ENCODE results near the gene TLE7. TPM values are rescaled to one million over a fixed set of nuclear protein-coding genes. Genes with fewer than 3 reads are reported as not detected.

Gene TLE7
- total RNA-seq = not detected in 2 replicates

- intact Hi-C loops (cut with micrococcal nuclease) = no loop called here
These were observed at the start of gene TLE7 for GRCh38 chr16:71442051-71442440. Gene TLE7 (minus strand): TSS chr16:71442054. CDS start chr16:71433324, 8,730 bp downstream.

- intact Hi-C loops (cut with micrococcal nuclease) = no loop called here
These were observed 49.2 kb upstream of the TLE7 start for GRCh38 chr16:71491054-71491453.

DNA sequence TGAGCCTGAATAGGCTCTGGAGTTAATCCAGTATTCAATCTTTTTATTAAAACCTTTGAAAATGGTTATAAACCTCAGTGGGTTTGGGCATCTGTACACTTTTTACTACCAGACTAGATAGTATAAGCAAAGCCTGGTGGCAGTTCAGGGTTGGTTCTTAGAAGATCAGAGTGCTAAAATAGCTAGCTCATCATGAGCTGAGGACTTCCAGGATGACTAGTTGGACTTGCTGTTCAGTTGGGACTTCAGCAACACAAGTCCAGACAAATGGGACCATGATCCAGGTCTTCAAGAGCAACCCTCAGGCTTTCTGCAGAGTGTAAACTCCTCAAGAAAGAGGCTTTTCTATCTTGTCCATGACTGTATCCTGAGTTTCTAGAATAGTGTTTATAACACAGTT lies 48.5 kb upstream of the TLE7 start:
- intact Hi-C loops (cut with micrococcal nuclease) = no loop called here

DNA sequence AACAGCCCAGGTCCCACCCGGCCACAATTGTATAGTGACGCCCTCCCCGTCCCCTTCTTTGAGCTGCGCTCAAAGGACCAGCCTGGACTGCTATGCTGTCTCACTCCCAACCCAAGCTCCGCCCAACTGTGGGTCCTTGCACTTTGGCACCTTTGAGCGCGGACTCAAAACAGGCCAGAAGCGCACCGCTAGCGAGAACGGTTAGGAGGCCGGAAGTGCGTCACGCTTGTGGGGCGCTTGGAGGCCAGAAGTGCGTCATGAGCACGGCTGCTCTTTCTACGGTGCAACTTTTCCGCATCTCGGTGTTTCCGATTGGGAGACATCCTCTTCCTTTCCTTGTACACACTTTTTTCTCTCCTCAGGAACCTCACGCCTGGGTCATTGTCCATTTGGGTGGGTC lies 47.3 kb upstream of the TLE7 start, which contains the start of gene ZNF19:
Gene ZNF19, minus strand, starts transcription at position 203 of the 400 bp plus-strand sequence. CDS start 7,210 bp downstream, outside the sequence.
- intact Hi-C loops (cut with micrococcal nuclease) = loop anchor here (10.0 kb wide), 1 partner anchor 684 kb away; the partner anchor contains the start of gene VAC14

- intact Hi-C loops (cut with micrococcal nuclease) = loop anchor here (1.0 to 10.0 kb wide), 10 partner anchors 17 to 1303 kb away; partner anchors contain the start of genes CMTR2, DHODH, IST1 and VAC14
These were observed 42.4 kb upstream of the TLE7 start for GRCh38 chr16:71484006-71484893.

- intact Hi-C loops (cut with micrococcal nuclease) = loop anchor here (5.0 to 10.0 kb wide), 3 partner anchors 400 to 678 kb away; partner anchors contain the start of genes IST1, VAC14 and ZNF821
These were observed 40.7 kb upstream of the TLE7 start for GRCh38 chr16:71482569-71482968.

- intact Hi-C loops (cut with micrococcal nuclease) = loop anchor here (5.0 to 10.0 kb wide), 3 partner anchors 401 to 676 kb away; partner anchors contain the start of genes IST1, VAC14 and ZNF821
These were observed 39.1 kb upstream of the TLE7 start for GRCh38 chr16:71480956-71481355.

DNA sequence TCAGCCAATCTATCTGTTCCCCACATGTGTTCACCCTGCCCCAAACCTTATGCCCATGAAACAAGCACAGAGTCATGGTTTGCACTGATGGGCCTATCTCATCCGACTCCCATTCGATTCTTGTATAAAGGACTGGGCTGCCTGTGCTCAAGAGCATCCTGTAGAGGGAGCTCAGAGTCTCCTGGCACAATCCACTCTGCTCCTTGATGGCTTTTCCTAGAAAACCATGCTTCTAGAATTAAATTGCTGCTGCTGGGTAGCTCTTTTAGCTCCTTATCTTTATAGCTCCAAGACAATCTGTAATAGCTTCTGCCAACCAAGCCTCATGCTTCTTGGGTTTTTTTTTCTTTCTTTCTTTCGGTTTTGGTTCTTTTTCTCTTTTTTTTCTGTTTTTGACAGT lies 37.6 kb upstream of the TLE7 start:
- intact Hi-C loops (cut with micrococcal nuclease) = no loop called here

DNA sequence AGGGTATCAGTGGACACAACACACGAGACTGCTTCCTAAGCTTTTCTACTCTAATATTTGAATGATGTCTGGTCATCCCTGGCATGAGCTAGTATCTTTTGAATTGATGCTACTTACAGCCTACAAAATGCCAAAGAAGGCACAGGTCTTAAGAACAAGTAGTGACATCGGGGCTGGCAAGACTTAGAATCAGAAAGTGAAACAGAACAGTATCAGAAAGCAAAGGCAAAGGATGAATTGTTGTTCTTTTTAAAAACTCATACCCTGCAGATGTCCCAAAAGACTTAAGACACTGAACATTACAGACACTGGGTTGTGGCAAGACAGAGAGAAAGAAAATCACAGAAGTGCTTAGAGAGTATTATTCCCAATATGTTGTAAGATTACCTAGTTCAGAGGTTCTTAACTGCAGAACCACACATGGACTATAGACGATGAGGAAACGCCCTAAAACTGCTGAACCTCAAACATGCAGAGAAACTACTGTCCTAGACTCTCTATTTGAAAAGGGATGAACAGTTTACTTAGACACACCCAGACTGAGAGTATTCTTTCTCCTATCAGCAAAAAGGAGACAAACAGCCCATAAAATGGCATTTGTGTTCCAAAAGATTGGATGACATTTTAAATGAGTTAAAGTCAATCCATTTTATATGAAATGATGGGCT lies 34.7 kb upstream of the TLE7 start:
- intact Hi-C loops (cut with micrococcal nuclease) = no loop called here

DNA sequence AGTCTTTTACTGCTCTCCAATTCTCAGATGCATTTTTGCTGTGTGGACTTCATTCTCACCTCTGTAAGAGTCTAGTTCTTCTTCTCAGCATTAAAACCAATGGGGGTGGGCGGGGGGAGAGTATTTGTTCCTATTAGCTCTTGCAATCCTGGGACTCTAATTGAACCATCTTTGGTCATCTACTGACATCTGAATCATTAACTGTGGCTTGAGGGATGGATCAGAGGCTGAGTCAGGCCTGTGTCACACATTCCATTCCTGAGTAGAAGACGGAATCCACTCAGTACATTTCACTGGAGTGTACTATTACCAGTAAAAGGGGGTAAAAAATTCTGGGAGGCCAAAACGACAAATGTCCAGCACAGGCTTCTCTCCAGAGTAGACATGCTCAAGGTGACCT lies 33.0 kb upstream of the TLE7 start:
- intact Hi-C loops (cut with micrococcal nuclease) = no loop called here

DNA sequence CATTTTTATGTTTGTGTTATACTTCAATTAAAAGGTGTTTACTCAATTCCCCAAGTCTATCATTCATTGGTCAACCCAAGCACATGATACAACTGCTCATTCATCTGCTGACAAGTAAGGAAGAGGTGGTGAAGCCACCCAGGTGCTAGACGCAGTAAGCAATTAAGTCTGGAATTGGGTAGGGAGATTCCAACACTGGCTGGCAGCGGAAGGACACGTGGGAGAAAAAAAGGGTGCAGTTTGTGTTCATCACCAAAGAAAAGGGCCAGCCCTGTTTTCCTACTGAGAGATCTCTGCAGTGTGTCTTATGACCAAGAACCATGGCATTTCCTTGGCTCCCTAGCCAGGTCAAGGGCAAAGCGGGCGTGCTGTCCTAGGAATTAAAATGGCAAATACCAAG lies 32.0 kb upstream of the TLE7 start:
- intact Hi-C loops (cut with micrococcal nuclease) = no loop called here

DNA sequence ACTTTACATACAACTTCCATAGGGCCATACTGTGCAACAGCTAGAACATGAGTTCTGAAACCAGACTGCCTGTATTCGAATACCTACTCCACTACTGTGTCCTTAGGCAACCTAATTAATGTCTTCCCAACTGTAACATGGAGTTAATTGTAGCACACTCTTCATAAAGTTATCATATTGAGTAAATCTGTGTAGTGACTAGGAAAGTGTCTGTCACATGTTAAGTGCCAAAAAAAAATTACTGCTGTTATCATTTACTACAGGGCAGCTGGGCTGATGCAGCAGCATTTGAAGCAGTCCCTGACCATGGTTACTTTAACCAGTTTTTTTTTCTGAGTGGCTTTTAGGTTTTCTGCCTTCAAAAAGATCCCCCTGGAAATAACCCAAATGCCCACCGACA lies 31.1 kb upstream of the TLE7 start:
- intact Hi-C loops (cut with micrococcal nuclease) = no loop called here

DNA sequence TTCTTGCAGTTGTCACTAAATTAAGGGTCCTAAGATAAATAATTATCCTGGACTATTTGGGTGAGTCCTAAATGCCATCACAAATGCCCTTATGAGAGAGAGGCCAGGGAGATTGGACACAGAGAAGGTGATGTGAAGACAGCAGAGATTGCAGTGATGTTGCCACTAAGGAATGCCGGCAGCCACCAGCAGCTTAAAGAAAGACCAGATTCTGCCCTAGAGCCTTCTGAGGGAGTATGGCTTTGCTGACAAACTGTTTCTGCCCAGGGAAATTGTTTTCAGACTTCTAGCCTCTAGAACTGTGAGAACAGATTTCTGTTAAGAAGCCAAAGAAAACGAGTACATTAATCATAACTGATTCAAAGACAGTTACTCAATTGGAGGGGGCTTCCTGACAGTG lies 30.2 kb upstream of the TLE7 start:
- intact Hi-C loops (cut with micrococcal nuclease) = no loop called here

DNA sequence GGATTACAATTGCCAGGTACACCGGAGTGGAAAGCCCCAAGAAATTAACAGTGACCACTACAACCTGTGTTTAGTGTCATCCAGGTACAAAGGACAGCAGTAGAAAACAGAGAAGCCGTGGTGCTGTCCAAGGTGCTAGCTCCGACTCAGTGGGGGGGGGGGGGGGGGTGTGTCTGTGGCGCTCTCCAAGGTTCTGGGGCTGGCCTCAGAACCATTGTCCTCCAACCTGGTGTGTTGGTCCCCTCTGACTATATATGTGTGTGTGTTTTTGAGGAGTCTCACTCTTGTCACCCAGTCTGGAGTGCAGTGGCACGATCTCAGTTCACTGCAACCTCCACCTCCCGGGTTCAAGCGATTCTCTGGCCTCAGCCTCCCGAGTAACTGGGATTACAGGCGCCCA lies 26.0 kb upstream of the TLE7 start:
- intact Hi-C loops (cut with micrococcal nuclease) = loop anchor here (1.0 to 10.0 kb wide), 3 partner anchors 16 to 1197 kb away; partner anchors contain the start of gene ATXN1L

DNA sequence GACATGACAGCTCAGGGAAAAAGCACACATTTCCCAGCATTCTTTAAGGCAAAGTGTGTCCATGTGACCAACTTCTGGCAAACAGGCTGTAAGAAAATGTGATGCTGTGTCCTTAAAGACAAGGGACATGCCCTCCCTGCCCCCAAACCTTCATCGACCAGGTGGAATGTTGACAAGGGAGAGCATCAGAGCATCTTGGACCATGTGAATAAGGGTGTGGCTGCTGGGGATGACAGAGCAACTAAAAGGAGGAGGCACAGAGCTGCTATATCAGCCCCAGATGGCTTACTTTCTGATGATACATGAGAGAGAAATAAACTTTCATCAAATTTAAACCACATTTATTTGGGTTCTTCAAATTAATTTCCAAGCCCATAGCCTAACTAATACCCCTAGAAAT lies 22.4 kb upstream of the TLE7 start:
- intact Hi-C loops (cut with micrococcal nuclease) = loop anchor here (5.0 to 10.0 kb wide), 4 partner anchors 33 to 1201 kb away; partner anchors contain the start of genes AP1G1 and ATXN1L

DNA sequence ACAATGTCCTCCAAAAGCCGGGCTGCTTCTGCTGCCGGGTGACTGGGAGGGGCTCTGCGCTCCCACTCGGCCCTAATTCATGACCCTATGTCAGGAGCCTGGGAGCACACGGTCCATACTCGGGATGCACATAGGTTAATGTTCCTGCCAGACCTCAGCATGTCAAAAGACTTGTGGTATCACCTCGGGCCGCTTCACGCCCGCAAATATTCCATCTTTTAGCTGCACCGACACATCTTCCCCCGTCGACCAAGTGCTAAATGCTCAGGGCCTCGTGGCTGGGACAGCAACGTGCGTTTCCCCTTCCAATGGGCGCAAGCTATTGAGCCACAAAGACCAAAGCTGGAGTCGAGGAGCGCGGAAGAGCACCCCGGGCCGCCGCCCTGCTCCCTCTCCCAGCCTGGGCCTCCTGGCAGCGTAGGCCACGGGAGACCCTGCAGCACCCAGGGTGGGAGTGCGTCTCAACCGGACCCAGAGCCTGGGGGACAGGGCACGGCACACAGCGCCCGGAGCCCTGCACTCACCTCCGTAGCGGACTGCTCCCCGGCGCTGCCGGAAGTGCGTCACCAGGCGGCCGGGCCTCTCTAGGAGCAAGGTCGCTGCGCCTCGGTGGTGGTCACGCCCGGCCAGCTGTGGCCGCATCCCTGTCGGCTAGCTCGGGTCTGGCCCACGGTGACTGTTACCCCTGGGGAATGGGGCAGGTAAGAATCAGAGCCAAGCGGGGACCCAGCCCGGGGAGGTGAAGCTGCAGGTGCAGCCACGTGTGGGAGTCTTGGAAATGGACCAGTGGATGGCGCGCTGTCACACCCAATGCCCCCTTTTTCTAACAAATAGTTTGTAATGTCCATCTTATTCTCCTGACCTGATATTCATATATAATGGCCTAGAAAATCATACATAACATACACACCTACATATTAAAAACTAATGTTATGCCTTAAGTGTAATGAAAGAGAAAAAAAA lies 20.1 kb upstream of the TLE7 start, which contains the start of gene ZNF23:
Gene ZNF23, minus strand, starts transcription at position 562 of the 963 bp plus-strand sequence. CDS start 5,451 bp downstream, outside the sequence.
- intact Hi-C loops (cut with micrococcal nuclease) = loop anchor here (1.0 to 10.0 kb wide), 9 partner anchors 22 to 1203 kb away; partner anchors contain the start of genes AP1G1, ATXN1L, CMTR2 and DHX38

- intact Hi-C loops (cut with micrococcal nuclease) = loop anchor here (1.0 to 10.0 kb wide), 5 partner anchors 36 to 1204 kb away; partner anchors contain the start of genes AP1G1 and ATXN1L
These were observed 19.1 kb upstream of the TLE7 start for GRCh38 chr16:71460941-71461340.

- intact Hi-C loops (cut with micrococcal nuclease) = loop anchor here (5.0 to 10.0 kb wide), 4 partner anchors 37 to 1205 kb away; partner anchors contain the start of genes AP1G1 and ATXN1L
These were observed 18.4 kb upstream of the TLE7 start for GRCh38 chr16:71460236-71460635.

GRCh38 chr16:71459510-71459909 lies 17.7 kb upstream of the TLE7 start:
- intact Hi-C loops (cut with micrococcal nuclease) = no loop called here

- intact Hi-C loops (cut with micrococcal nuclease) = no loop called here
These were observed 14.9 kb upstream of the TLE7 start for GRCh38 chr16:71456801-71457200.

All from T-helper 1 cell treated with Interleukin-12 subunit alpha and Interleukin-12 subunit beta and Interleukin-4 antibody, amounts not matched to agents 30 ng/mL and 1 ng/mL, for 36 hours (primary cell).